ENCODE measurements around the gene HS6ST1.

DNA sequence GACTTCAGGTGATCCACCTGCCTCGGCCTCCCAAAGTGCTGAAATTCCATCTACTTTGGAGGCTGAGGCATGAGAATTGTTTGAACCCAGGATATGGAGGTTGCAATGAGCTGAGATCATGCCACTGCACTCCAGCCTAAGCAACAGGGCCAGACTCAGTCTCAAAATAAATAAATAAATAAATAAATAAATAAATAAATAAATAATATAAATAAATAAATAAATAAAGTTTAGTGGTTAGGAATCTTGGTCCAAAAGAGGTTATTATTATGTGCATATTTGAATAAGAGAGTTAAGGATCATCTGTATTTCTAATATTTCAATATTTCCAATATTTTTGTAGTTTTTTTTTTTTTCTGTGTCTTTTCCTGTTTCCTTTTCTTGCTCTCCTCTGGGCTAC lies 90.8 kb downstream of the HS6ST1 start:
- TF ChIP-seq, protein P1, sequence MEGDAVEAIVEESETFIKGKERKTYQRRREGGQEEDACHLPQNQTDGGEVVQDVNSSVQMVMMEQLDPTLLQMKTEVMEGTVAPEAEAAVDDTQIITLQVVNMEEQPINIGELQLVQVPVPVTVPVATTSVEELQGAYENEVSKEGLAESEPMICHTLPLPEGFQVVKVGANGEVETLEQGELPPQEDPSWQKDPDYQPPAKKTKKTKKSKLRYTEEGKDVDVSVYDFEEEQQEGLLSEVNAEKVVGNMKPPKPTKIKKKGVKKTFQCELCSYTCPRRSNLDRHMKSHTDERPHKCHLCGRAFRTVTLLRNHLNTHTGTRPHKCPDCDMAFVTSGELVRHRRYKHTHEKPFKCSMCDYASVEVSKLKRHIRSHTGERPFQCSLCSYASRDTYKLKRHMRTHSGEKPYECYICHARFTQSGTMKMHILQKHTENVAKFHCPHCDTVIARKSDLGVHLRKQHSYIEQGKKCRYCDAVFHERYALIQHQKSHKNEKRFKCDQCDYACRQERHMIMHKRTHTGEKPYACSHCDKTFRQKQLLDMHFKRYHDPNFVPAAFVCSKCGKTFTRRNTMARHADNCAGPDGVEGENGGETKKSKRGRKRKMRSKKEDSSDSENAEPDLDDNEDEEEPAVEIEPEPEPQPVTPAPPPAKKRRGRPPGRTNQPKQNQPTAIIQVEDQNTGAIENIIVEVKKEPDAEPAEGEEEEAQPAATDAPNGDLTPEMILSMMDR (IDR thresholded peaks at IDR 0.05), result no peak
- TF ChIP-seq POLR2A (IDR thresholded peaks at IDR 0.05), result no peak
- TF ChIP-seq EP300 (IDR thresholded peaks at IDR 0.05), result no peak

Data from gastroesophageal sphincter (tissue), 3 donors.